Right ventricle myocardium inferior (tissue), 1 donor: ENCODE measurements around the gene PTPN23. TPM values are rescaled to one million over a fixed set of nuclear protein-coding genes. Genes with fewer than 3 reads are reported as not detected.

ENCODE experiments used
- total RNA-seq: library from RNA; stranded (reverse); fragmentation: NEBNext Ultra II Directional; extraction: Animal tissue kit (Norgen Biotek cat#: 25700); gene quantifications from one replicate; pipeline ENCODE4 v1.2.1, GENCODE V29; 2021
- donor health status: DM: no; HTN: yes; CAD: no; lungs with severe emphysema.

Gene PTPN23
- total RNA-seq, 1 donor from 2014 or later, result 21.1 TPM

Other genes starting within 250 kb of the PTPN23 start
- gene SETD2, start 216.9 kb upstream of the PTPN23 start, total RNA-seq, result 26.7 TPM
- gene KIF9, start 98.2 kb upstream of the PTPN23 start, total RNA-seq, result 7.6 TPM
- 49.8 TPM for gene KLHL18, start 98.1 kb upstream of the PTPN23 start, total RNA-seq
- gene SCAP, start 94.9 kb downstream of the PTPN23 start, total RNA-seq, result 51.7 TPM
- 20.3 TPM for gene ELP6, start 132.7 kb downstream of the PTPN23 start, total RNA-seq
- 0.35 TPM for gene CSPG5, start 197.8 kb downstream of the PTPN23 start, total RNA-seq